SU-DHL-6 (cell line): ENCODE results near the gene ZNF362.

Experiments used
- EZH2phosphoT487 ChIP-seq: fragments of 200-600 bp; sonication (generic), shearing (Covaris generic); conservative IDR thresholded peaks from 2 replicates; pipeline ENCODE4 v1.6.1; 2018; ENCODE audit warnings: mild to moderate bottlenecking, antibody characterized with exemption, low read length, moderate library complexity, mixed read lengths
- TF ChIP-seq, protein P1 (sequence below): fragments of 200-600 bp; sonication (generic); IDR thresholded peaks from one replicate; pipeline ENCODE4 v1.5.1; 2017; ENCODE audit warnings: antibody characterized with exemption, mild to moderate bottlenecking, low read length, moderate library complexity; ENCODE audit not compliant: insufficient read depth, poor library complexity, severe bottlenecking

DNA sequence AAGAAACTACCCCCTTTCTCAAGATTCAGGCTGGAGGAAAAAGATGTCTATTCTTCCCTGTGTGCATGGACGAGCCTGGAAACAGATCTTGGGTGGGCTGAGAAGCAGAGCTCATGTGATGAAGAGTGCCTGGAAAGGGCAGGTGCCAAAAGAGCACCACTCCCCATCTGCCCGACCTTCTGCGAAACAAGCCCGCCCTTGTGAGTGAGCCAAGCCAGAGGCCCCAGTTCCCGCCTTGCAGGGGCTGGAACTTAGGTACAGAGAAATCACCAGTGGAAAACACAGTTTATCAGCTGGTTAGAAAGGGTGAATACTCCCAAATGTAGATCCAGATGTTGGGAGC lies 91.3 kb downstream of the ZNF362 start:
- TF ChIP-seq, protein P1, sequence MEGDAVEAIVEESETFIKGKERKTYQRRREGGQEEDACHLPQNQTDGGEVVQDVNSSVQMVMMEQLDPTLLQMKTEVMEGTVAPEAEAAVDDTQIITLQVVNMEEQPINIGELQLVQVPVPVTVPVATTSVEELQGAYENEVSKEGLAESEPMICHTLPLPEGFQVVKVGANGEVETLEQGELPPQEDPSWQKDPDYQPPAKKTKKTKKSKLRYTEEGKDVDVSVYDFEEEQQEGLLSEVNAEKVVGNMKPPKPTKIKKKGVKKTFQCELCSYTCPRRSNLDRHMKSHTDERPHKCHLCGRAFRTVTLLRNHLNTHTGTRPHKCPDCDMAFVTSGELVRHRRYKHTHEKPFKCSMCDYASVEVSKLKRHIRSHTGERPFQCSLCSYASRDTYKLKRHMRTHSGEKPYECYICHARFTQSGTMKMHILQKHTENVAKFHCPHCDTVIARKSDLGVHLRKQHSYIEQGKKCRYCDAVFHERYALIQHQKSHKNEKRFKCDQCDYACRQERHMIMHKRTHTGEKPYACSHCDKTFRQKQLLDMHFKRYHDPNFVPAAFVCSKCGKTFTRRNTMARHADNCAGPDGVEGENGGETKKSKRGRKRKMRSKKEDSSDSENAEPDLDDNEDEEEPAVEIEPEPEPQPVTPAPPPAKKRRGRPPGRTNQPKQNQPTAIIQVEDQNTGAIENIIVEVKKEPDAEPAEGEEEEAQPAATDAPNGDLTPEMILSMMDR = no peak
- TF ChIP-seq EZH2phosphoT487 = no peak
